Stimulated activated naive CD8-positive, alpha-beta T cell treated with anti-CD3 and anti-CD28 coated beads, Interleukin-15, Interleukin-2, amounts not matched to agents 100 U/mL and 50 U/mL, for 24 hours (primary cell): Measurements from ENCODE around the gene ZNF425.
"Not testable (repeated sequence)": the region's sequence is repeated elsewhere in the genome, so short reads cannot be mapped to it uniquely, and the experiment has no call there.

Source experiments
- ATAC-seq: fragments of 150-1000 bp; cut with Tn5 transposase; one replicate; pipeline ENCODE4 v1.10.0; 2021
- DNase-seq: peaks from one replicate; pipeline ENCODE4 v3.0.0; 2021

Gene ZNF425, protein sequence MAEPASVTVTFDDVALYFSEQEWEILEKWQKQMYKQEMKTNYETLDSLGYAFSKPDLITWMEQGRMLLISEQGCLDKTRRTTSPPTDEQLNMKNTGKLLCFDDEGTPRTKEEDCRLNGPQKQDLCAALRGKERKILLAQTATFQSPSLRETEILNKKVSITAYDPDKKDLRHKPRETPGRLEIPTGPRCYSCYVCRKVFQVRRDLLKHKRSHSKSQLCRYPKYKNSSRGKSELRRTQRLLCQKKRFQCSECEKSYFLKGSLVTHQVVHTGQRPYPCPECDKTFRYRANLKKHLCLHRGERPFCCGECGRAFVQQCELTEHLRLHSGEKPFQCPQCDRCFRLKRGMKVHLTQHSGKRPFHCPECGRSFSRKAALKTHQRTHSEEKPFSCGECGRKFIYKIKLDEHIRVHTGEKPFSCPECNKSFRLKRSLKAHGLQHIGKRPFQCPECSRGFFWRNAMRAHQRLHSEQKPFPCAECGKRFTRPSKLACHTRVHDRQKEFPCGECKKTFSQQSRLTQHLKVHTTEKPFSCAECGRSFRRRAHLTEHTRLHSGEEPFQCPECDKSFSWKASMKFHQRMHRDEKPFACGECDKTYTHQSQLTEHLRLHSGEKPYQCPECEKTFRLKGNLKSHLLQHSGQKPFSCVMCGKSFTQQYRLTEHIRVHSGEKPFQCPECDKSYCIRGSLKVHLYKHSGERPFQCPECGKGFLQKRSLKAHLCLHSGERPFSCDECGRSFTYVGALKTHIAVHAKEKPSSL

GRCh38 chr7:149125863-149126661, at the start of gene ZNF425:
Gene ZNF425 (minus strand): TSS chr7:149126324. CDS start chr7:149126213, 111 bp downstream.
- DNase-seq (peak; percentile 98), ATAC-seq (peak; percentile 94)

DNA sequence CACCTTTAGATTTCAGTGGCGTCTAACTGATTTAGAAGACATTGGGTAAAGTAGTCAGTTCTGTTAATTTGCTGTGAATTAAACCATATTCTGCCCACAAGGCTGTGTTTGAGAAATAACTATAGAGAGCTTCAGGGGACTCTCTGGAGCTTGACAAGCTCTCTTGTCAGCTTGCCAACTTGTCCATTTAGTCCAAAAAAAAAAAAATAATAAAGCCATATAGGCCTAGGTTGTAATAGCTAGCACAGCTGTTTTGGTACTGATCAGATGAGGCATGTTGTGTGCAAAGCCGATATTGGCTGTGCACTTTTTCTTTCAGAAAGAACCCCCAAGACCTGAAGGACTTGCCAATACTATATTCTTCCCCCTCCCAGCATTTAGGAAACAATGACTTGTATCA, 49.0 kb upstream of the ZNF425 start:
- DNase-seq (no peak), ATAC-seq (no peak)

DNA sequence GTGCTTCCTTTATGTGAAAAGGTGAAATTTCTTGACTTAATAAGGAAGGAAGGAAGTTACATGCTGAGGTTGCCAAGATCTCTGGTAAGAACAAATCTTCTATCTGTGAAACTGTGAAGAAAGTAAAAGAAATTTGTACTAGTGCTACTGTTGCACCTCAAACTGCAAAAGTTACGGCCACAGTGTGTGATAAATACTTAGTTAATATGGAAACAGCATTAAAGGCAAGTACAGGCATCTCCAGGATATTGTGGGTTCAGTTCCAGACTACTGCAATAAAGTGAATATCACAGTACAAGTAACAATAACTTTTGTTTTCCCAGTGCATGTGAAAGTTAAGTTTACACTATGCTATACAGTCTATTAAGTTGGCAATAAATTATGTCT, 46.4 kb upstream of the ZNF425 start:
- DNase-seq: no peak
- ATAC-seq: no peak

DNA sequence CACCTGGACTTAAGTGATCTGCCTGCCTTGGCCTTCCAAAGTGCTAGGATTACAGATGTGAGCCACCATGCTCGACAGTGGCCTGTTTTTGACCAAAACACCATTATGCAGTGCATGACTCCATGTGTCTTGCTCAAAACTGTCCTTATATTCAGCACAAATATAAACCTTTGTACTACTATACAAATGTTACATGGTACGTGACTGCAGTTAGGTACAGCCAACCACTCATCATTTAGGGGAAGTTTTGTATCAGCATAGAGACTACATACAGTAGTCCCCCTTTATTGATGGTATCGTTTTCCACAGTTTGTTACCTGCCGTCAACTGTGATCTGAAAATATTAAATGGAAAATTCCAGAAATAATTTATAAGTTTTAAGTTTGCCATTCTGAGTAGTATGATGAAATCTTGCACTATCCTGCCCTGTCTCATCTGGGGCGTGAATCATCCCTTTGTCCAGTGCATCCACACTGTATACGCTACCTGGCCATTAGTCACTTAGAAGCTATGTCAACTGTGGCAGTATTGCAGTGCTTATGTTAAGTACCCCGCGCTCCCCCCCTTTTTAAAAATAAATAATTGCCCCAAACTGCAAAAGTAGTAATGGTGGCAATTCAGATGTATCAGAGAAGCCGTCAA, 45.9 kb upstream of the ZNF425 start:
- ATAC-seq (no peak), DNase-seq (no peak)

- ATAC-seq: no peak
- no peak for DNase-seq
These were observed 40.7 kb upstream of the ZNF425 start for GRCh38 chr7:149166630-149167352.

GRCh38 chr7:149166142-149166541, 40.0 kb upstream of the ZNF425 start:
- DNase-seq (no peak), ATAC-seq (no peak)

GRCh38 chr7:149161241-149161848, 35.2 kb upstream of the ZNF425 start:
- ATAC-seq (no peak), DNase-seq (no peak)

DNA sequence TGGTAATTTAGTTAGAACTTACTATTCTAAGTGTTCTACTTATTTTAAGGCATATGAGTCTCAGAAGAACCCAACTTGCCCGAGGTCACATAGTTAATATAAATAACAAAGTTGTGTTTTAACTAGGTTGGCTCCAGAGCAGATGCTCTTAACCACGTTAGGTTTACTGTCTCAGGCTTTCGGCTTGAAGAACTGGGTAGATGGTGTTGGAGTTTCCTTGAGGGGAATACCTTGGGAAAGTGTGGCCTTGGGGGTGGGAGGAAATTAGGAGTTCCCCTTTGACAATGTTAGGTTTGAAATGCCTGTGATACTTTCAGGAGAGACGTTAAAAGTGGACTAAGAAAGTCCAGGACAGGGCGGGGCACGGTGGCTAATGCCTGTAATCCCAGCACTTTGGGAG, 30.8 kb upstream of the ZNF425 start:
- ATAC-seq: no peak

GRCh38 chr7:149154056-149154455, 27.9 kb upstream of the ZNF425 start:
- DNase-seq (no peak), ATAC-seq (no peak)

More for the DNA sequence above, 30.8 kb upstream of the ZNF425 start:
- no peak for DNase-seq

- ATAC-seq: no peak
- DNase-seq: no peak
These were observed 27.2 kb upstream of the ZNF425 start for GRCh38 chr7:149153346-149153745.

DNA sequence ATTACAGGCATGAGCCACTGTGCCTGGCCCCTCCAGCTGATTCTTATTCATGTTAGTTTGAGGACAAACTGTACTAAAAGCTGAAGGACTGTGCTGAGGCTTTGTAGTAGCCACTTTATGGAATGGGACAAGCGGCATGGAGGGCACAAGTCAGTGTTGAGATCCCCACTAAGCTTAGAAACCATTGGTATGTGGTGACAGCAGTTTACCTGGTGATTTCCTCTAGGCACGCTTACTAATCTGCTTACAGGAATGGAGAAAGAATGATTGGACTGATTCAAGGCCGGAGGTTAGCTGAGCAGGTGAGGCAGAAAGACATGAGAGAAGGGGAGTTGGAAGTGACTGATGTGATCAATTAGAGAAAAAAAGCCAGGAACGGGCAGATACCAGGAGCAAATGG, 24.9 kb upstream of the ZNF425 start:
- DNase-seq (no peak), ATAC-seq (no peak)

GRCh38 chr7:149147752-149148653, 21.9 kb upstream of the ZNF425 start:
- DNase-seq (peak; percentile 69), ATAC-seq (peak; percentile 33)

DNA sequence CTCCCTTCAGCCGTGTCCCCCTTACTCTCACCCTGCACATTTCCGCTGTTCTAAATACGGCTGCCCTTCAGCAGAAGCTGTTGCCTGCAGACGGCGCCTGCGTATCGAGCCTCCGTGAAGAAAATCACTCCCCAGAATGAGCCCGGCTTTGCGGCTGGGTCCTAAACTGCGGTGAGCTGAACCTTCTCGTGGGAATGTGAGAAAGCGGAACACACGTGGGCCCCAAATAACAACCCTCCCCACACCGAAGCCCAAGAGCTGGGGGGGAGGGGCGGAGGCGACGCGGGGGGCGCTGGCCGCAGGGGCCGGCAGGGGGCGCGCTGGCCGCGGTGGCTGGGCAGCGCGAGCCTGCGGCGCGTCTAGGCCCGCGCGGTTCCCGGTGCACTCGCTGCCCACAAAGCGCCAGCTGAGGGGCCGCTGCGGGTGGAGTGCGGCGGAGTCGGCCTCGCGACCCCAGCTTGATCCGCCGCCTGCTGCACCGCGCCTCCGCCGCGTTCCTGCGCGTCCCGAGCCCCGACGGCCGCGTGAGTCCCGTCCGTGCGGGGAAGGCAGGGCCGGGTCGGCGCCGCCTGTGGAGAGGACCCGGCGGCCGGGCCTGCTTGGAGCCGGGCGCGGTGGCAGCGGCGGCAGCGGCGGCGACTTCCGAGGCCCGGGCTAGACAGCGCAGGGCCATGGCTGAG, 21.1 kb upstream of the ZNF425 start, which contains the start of gene ZNF398:
Gene ZNF398 (plus strand): TSS at position 382 of the 680 bp plus-strand sequence. CDS start 290 bp downstream, at position 672.
- DNase-seq (peak; percentile 86), ATAC-seq (peak; percentile 83)

- no peak for DNase-seq
These were observed 19.1 kb upstream of the ZNF425 start for GRCh38 chr7:149145031-149145845.

DNA sequence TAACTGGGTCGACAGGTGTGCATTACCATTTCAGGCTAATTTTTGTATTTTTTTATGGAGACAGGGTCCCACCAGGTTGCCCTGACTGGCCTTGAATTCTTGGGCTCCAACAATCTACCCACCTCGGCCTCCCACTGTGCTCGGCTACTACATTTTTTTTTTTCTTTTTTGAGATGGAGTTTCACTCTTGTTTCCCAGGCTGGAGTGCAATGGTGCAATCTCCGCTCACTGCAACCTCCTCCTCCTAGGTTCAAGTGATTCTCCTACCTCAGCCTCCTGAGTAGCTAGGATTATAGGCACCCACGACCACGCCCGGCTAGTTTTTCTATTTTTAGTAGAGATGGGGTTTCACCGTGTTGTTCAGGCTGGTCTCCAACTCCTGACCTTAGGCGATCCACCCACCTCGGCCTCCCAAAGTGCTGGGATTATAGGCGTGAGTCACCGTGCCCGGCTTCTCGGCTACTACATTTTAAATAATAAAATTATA, 18.4 kb upstream of the ZNF425 start:
- not testable (repeated sequence) for DNase-seq, ATAC-seq

More at GRCh38 chr7:149145031-149145845, 19.1 kb upstream of the ZNF425 start:
- no peak for ATAC-seq

DNA sequence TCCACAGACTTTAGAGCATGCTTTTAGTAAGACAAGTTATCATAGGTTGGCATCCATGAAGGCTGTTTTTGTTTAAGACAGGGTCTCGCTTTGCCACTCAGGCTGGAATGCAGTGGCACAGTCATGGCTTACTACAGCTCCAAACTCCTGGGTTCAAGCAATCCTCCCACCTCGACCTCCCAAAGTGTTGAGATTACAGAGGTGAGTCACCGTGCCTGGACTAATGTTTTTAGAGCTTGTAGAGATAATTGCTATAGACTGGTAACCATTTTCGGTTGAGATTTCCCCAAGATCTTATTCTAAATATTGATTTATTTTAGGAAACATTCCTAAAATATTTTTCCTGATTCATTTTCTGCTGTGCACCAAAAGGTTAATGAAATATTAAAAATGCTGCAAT, 15.8 kb upstream of the ZNF425 start:
- ATAC-seq: no peak
- no peak for DNase-seq

DNA sequence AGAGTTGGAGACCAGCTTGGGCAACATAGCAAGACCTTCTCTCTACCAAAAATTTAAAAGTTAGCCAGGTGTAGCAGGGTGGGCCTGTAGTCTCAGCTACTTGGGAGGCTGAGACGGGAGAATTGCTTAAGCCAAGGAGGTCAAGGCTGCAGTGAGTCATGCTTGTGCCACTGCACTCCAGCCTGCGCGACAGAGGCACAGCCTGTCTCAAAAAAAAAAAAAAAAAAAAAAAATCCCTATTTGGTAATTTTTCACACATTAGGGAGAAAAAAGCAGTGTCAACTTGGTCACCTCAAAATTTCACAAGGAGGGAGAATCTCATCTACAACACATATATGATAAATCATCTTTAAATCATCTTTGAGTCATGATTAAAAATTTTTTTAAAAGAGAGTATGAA, 14.7 kb upstream of the ZNF425 start:
- ATAC-seq (no peak), DNase-seq (no peak)

GRCh38 chr7:149136118-149136517, 10.0 kb upstream of the ZNF425 start:
- ATAC-seq (no peak), DNase-seq (no peak)
